ENCODE results near the gene PPP2R3B. TPM values are rescaled to one million over a fixed set of nuclear protein-coding genes. Genes with fewer than 3 reads are reported as not detected.
"Not testable (repeated sequence)": the region's sequence is repeated elsewhere in the genome, so short reads cannot be mapped to it uniquely, and the experiment has no call there.

The PPP2R3B gene
- total RNA-seq, 2 experiments from 2014 or later = 12.1 to 14.0 TPM

DNA sequence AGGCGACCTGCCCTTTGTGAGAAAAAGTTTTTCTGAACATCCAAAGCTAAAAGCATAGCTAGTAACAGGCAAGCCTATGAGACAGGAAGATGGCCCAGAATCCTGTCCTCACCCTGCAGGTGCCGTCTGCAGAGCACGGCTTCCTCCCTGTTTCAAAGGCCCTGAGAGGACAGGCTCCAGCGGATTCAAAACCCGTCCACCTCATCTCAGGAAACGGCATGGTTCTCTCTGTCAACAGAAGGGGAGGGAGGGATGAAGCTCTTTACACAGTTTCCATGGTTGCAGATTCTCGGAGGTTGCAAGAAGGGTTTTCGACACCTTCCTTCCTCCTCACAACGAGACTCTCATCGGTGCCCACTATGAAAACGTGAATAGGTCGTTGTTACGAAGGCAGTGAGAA is 8.3 kb downstream of the PPP2R3B start:
- no peaks in the 10 kb centered on the region for H3K36me3 ChIP-seq (ENCODE audit: insufficient read depth, low read length)
- H3K4me1 Mint-ChIP-seq (ENCODE audit: low read depth) = peaks cover 19% of the 10 kb centered on the region
- peak overlapping the region; percentile 36 for H3K27ac Mint-ChIP-seq
- POLR2A ChIA-PET = no interaction called here
- no peak overlapping the region for H3K27ac ChIP-seq (ENCODE audit: low read depth in 1 of 2, low read length in 2 of 2)
- peak overlapping the region; percentile 1 for H3K4me3 Mint-ChIP-seq
- H3K9me3 Mint-ChIP-seq = no peaks in the 10 kb centered on the region
- H3K27me3 Mint-ChIP-seq = peaks cover 25% of the 10 kb centered on the region
- no peaks in the 10 kb centered on the region for H3K36me3 Mint-ChIP-seq (ENCODE audit: low read depth)
- H3K4me3 ChIP-seq (ENCODE audit: low read length) = no peak overlapping the region
- H3K4me1 ChIP-seq (ENCODE audit: insufficient read depth, low read length) = peaks cover 23% of the 10 kb centered on the region
- peak; percentile 42 for ATAC-seq (ENCODE audit: poor library complexity)
- peak in 4 of 14 experiments; percentile 9 to 22 (median 16) for DNase-seq
- TF ChIP-seq, protein P1, sequence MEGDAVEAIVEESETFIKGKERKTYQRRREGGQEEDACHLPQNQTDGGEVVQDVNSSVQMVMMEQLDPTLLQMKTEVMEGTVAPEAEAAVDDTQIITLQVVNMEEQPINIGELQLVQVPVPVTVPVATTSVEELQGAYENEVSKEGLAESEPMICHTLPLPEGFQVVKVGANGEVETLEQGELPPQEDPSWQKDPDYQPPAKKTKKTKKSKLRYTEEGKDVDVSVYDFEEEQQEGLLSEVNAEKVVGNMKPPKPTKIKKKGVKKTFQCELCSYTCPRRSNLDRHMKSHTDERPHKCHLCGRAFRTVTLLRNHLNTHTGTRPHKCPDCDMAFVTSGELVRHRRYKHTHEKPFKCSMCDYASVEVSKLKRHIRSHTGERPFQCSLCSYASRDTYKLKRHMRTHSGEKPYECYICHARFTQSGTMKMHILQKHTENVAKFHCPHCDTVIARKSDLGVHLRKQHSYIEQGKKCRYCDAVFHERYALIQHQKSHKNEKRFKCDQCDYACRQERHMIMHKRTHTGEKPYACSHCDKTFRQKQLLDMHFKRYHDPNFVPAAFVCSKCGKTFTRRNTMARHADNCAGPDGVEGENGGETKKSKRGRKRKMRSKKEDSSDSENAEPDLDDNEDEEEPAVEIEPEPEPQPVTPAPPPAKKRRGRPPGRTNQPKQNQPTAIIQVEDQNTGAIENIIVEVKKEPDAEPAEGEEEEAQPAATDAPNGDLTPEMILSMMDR (IDR thresholded peaks at IDR 0.05) = no peak
- H3K27me3 ChIP-seq (ENCODE audit: control insufficient read depth in 1 of 2, insufficient read depth in 2 of 2, low read length in 2 of 2) = peaks cover 17 to 22% of the 10 kb centered on the region in 2 experiments
- CTCF ChIA-PET = no interaction called here
- intact Hi-C loops (cut with DNase I, micrococcal nuclease) = no loop called here
- peaks cover 0 to 13% of the 10 kb centered on the region in 2 experiments for H3K9me3 ChIP-seq (ENCODE audit: control insufficient read depth in 1 of 2, insufficient read depth in 1 of 2, low read length in 2 of 2)

DNA sequence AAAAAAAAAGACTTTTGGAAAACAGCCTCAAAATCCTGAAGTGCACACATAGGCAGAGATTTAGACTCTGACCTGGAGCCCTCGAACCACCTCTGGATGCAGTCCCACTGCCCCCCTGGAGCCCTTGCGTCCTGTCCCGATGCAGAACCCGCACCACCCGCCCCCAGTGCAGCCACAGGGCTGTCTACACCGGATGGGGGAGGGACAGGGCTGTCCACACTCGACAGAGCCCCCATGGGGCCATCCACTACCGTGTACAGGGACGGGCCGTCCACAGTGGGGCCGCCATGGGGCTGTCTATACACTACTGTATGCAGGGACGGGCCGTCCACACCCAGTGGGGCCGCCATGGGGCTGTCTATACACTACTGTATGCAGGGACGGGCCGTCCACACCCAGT is 10.5 kb downstream of the PPP2R3B start:
- H3K36me3 Mint-ChIP-seq (ENCODE audit: low read depth); CTCF ChIA-PET; POLR2A ChIA-PET; intact Hi-C loops (cut with DNase I, micrococcal nuclease); H3K9me3 Mint-ChIP-seq; H3K27ac ChIP-seq (ENCODE audit: low read depth in 1 of 2, low read length in 2 of 2); DNase-seq; H3K27ac Mint-ChIP-seq; ATAC-seq (ENCODE audit: poor library complexity); H3K4me3 Mint-ChIP-seq; H3K4me3 ChIP-seq (ENCODE audit: low read length); H3K36me3 ChIP-seq (ENCODE audit: insufficient read depth, low read length): not testable (repeated sequence)
- Mint-ChIP-seq H3K27me3 (peaks cover 40% of the 10 kb centered on the region), H3K4me1 (ENCODE audit: low read depth) (peaks cover 27% of the 10 kb centered on the region)
- H3K4me1 ChIP-seq (ENCODE audit: insufficient read depth, low read length) = peaks cover 37% of the 10 kb centered on the region
- H3K27me3 ChIP-seq (ENCODE audit: control insufficient read depth in 1 of 2, insufficient read depth in 2 of 2, low read length in 2 of 2) = peaks cover 31 to 34% of the 10 kb centered on the region in 2 experiments
- peaks cover 0 to 13% of the 10 kb centered on the region in 2 experiments for H3K9me3 ChIP-seq (ENCODE audit: control insufficient read depth in 1 of 2, insufficient read depth in 1 of 2, low read length in 2 of 2)

DNA sequence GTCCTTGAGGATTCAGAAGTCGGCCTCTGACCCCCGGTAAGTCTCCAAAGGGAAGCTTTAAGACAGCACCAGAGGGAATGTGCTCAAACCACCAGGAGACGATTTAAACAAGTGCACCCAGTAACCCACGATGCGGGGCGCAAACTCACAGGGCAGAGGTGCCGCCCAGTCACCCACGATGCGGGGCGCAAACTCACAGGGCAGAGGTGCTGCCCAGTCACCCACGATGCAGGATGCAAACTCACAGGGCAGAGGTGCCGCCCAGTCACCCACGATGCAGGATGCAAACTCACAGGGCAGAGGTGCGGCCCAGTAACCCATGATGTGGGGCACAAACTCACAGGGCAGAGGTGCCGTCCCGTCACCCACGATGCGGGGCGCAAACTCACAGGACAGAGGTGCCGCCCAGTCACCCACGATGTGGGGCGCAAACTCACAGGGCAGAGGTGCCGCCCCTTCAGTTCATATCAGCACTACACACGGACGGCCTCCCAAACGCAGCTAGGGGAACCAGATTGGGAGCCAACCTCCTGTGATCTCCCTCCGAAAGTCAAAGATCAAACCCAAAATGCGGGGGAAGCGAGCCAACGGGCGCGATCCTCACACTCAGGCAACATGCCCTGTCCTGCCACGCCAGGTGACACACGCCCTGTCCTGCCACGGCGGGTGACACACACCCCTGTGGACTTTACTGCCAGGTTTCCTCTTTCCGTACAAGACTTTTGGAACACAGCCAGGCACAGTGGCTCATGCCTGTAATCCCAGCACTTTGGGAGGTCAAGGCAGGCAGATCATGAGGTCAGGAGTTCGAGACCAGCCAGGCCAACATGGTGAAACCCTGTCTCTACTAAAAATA is 11.3 kb downstream of the PPP2R3B start:
- Histone ChIP-seq H3K27ac (ENCODE audit: low read depth in 1 of 2, low read length in 2 of 2) (no peak overlapping the region), H3K36me3 (ENCODE audit: insufficient read depth, low read length) (no peaks in the 10 kb centered on the region), H3K4me1 (ENCODE audit: insufficient read depth, low read length) (peaks cover 40% of the 10 kb centered on the region), H3K27me3 (ENCODE audit: control insufficient read depth in 1 of 2, insufficient read depth in 2 of 2, low read length in 2 of 2) (peaks cover 31 to 40% of the 10 kb centered on the region in 2 experiments), H3K4me3 (ENCODE audit: low read length) (no peak overlapping the region), H3K9me3 (ENCODE audit: control insufficient read depth in 1 of 2, insufficient read depth in 1 of 2, low read length in 2 of 2) (peaks cover 0 to 20% of the 10 kb centered on the region in 2 experiments)
- Mint-ChIP-seq H3K36me3 (ENCODE audit: low read depth) (no peaks in the 10 kb centered on the region), H3K4me1 (ENCODE audit: low read depth) (peaks cover 27% of the 10 kb centered on the region), H3K4me3 (peak overlapping the region; percentile 87), H3K27me3 (peaks cover 47% of the 10 kb centered on the region), H3K27ac (no peak overlapping the region), H3K9me3 (no peaks in the 10 kb centered on the region)
- intact Hi-C loops (cut with DNase I, micrococcal nuclease) = no loop called here
- POLR2A ChIA-PET = no interaction called here
- CTCF ChIA-PET = no interaction called here
- ATAC-seq (ENCODE audit: poor library complexity) = no peak
- TF ChIP-seq, protein P1 (IDR thresholded peaks at IDR 0.05) = no peak
- DNase-seq = no peak
